WTC11 (cell line): Measurements from ENCODE around the gene OPCML. TPM values are rescaled to one million over a fixed set of nuclear protein-coding genes. Genes with fewer than 3 reads are reported as not detected.

Experiments used
- ATAC-seq: fragments of 200-7000 bp; cut with Tn5 transposase; 2 replicates; pipeline ENCODE4 v1.10.0; 2021; ENCODE audit warnings: mild to moderate bottlenecking, moderate library complexity
- CTCF ChIA-PET: fragments of 300-600 bp; sonication (Branson Sonifier 250); formaldehyde crosslinking; loops from one replicate; lab custom pipeline; 2021; ENCODE audit warnings: antibody characterized with exemption; lab: Charles Lee
- POLR2A ChIA-PET: fragments of 350-600 bp; sonication (Branson Sonifier 250); formaldehyde crosslinking; loops from one replicate; lab custom pipeline; 2021; ENCODE audit warnings: antibody characterized with exemption; lab: Charles Lee
- DNase-seq: peaks from one replicate; pipeline ENCODE4 v3.0.0; 2021; ENCODE audit warnings: low spot score
- H3K27ac Mint-ChIP-seq: 2 replicates; pipeline ENCODE4 v1.8.0; 2021; ENCODE audit warnings: mixed read lengths
- H3K27me3 Mint-ChIP-seq: 2 replicates; pipeline ENCODE4 v1.8.0; 2021; ENCODE audit warnings: low read depth, mild to moderate bottlenecking, moderate library complexity, mixed read lengths
- H3K36me3 Mint-ChIP-seq: 2 replicates; pipeline ENCODE4 v1.8.0; 2021; ENCODE audit warnings: mixed read lengths
- H3K4me1 Mint-ChIP-seq: 2 replicates; pipeline ENCODE4 v1.8.0; 2022; ENCODE audit warnings: mixed read lengths
- H3K4me3 Mint-ChIP-seq: 2 replicates; pipeline ENCODE4 v1.8.0; 2021; ENCODE audit warnings: mild to moderate bottlenecking, moderate library complexity, mixed read lengths
- H3K9me3 Mint-ChIP-seq: 2 replicates; pipeline ENCODE4 v1.8.0; 2021; ENCODE audit warnings: mixed read lengths
- CBFB ChIP-seq: sonication (generic); formaldehyde crosslinking; IDR thresholded peaks from 2 replicates; pipeline ENCODE4 v1.8.1; 2022; ENCODE audit warnings: mild to moderate bottlenecking, low read depth, missing genetic modification reagents
- CREM ChIP-seq: sonication (generic); formaldehyde crosslinking; IDR thresholded peaks from 2 replicates; pipeline ENCODE4 v1.8.1; 2022; ENCODE audit warnings: mild to moderate bottlenecking, missing genetic modification reagents, moderate library complexity
- E2F5 ChIP-seq: sonication (generic); formaldehyde crosslinking; IDR thresholded peaks from 2 replicates; pipeline ENCODE4 v1.8.1; 2022; ENCODE audit warnings: mild to moderate bottlenecking, moderate library complexity, missing genetic modification reagents
- EMX1 ChIP-seq: fragments of 250-450 bp; sonication (Bioruptor Pico); IDR thresholded peaks from 2 replicates; pipeline ENCODE4 v1.8.0; 2021; ENCODE audit warnings: mild to moderate bottlenecking
- ETV6 ChIP-seq: sonication (generic); formaldehyde crosslinking; IDR thresholded peaks from 2 replicates; pipeline ENCODE4 v1.8.1; 2022; ENCODE audit warnings: mild to moderate bottlenecking, missing genetic modification reagents
- FOXJ3 ChIP-seq: sonication (generic); formaldehyde crosslinking; IDR thresholded peaks from 2 replicates; pipeline ENCODE4 v1.9.0; 2021; ENCODE audit warnings: missing genetic modification reagents, mild to moderate bottlenecking, borderline replicate concordance
- FOXK1 ChIP-seq: sonication (generic); formaldehyde crosslinking; IDR thresholded peaks from 2 replicates; pipeline ENCODE4 v1.8.0; 2022; ENCODE audit warnings: mild to moderate bottlenecking, moderate library complexity, missing genetic modification reagents
- HMGA2 ChIP-seq: fragments of 250-450 bp; sonication (Bioruptor Pico); IDR thresholded peaks from 2 replicates; pipeline ENCODE4 v1.4.0; 2021; ENCODE audit warnings: mild to moderate bottlenecking, moderate library complexity
- JUN ChIP-seq: sonication (generic); formaldehyde crosslinking; IDR thresholded peaks from 2 replicates; pipeline ENCODE4 v1.8.0; 2023; ENCODE audit warnings: mild to moderate bottlenecking, missing genetic modification reagents
- NFATC4 ChIP-seq: fragments of 250-450 bp; sonication (Bioruptor Pico); IDR thresholded peaks from 2 replicates; pipeline ENCODE4 v1.9.0; 2021; ENCODE audit warnings: mild to moderate bottlenecking
- NFE2L1 ChIP-seq: sonication (generic); formaldehyde crosslinking; IDR thresholded peaks from 2 replicates; pipeline ENCODE4 v1.8.1; 2023; ENCODE audit warnings: missing genetic modification reagents
- NFYB ChIP-seq: sonication (generic); formaldehyde crosslinking; conservative IDR thresholded peaks from 2 replicates; pipeline ENCODE4 v1.8.0; 2022; ENCODE audit warnings: low read depth, missing genetic modification reagents
- RORB ChIP-seq: fragments of 250-450 bp; sonication (Bioruptor Pico); IDR thresholded peaks from 2 replicates; pipeline ENCODE4 v1.9.0; 2021; ENCODE audit warnings: mild to moderate bottlenecking
- SMAD3 ChIP-seq: sonication (generic); formaldehyde crosslinking; IDR thresholded peaks from 2 replicates; pipeline ENCODE4 v1.8.0; 2022; ENCODE audit warnings: missing genetic modification reagents, mild to moderate bottlenecking, borderline replicate concordance
- SP1 ChIP-seq: sonication (generic); formaldehyde crosslinking; conservative IDR thresholded peaks from 2 replicates; pipeline ENCODE4 v1.8.1; 2022; ENCODE audit warnings: missing genetic modification reagents
- ZNF138 ChIP-seq: sonication (generic); formaldehyde crosslinking; conservative IDR thresholded peaks from 2 replicates; pipeline ENCODE4 v1.8.1; 2022; ENCODE audit warnings: mild to moderate bottlenecking, moderate library complexity, missing genetic modification reagents
- ZNF281 ChIP-seq: sonication (generic); formaldehyde crosslinking; IDR thresholded peaks from 2 replicates; pipeline ENCODE4 v1.8.0; 2023; ENCODE audit warnings: mild to moderate bottlenecking, missing genetic modification reagents
- ZNF416 ChIP-seq: fragments of 250-450 bp; sonication (Bioruptor Pico); IDR thresholded peaks from 2 replicates; pipeline ENCODE4 v1.9.0; 2021; ENCODE audit warnings: mild to moderate bottlenecking, inconsistent platforms
- total RNA-seq: library from RNA; stranded (reverse); gene quantifications from 3 replicates; pipeline ENCODE4 v1.2.3, GENCODE V29; 2021
- TF ChIP-seq, protein P1 (sequence below): sonication (generic); formaldehyde crosslinking; conservative IDR thresholded peaks from 2 replicates; pipeline ENCODE4 v1.8.1; 2023; ENCODE audit warnings: mild to moderate bottlenecking, low read depth, missing genetic modification reagents, moderate library complexity
- TF ChIP-seq, protein P2 (sequence below): fragments of 250-450 bp; sonication (Bioruptor Pico); IDR thresholded peaks from 2 replicates; pipeline ENCODE4 v1.9.0; 2021; ENCODE audit warnings: mild to moderate bottlenecking, borderline replicate concordance
- TF ChIP-seq, protein P3 (sequence below): sonication (generic); formaldehyde crosslinking; IDR thresholded peaks from 2 replicates; pipeline ENCODE4 v1.8.1; 2023; ENCODE audit warnings: mild to moderate bottlenecking, missing genetic modification reagents
- TF ChIP-seq, protein P4 (sequence below): fragments of 200-600 bp; IDR thresholded peaks from 2 replicates; pipeline ENCODE4 v1.8.0; 2022; ENCODE audit warnings: antibody characterized with exemption
- TF ChIP-seq, protein P5 (sequence below): sonication (generic); formaldehyde crosslinking; IDR thresholded peaks from 2 replicates; pipeline ENCODE4 v1.8.0; 2022; ENCODE audit warnings: mild to moderate bottlenecking, missing genetic modification reagents

Gene OPCML
- total RNA-seq, 1 experiment from 2014 or later: 1.5 TPM

- peaks cover 22% of the 10 kb centered on the region for H3K27me3 Mint-ChIP-seq
- DNase-seq (peak; percentile 86), ATAC-seq (peak; percentile 78)
- no peak overlapping the region for H3K27ac Mint-ChIP-seq
- POLR2A ChIA-PET: interaction anchor here (1.0 kb wide), 1 partner anchor 752 kb away, joined by 4 read pairs; no protein-coding TSS in a partner anchor
- H3K4me3 Mint-ChIP-seq: peak overlapping the region; percentile 71
- no peaks in the 10 kb centered on the region for H3K9me3 Mint-ChIP-seq
- peaks cover 31% of the 10 kb centered on the region for H3K4me1 Mint-ChIP-seq
- H3K36me3 Mint-ChIP-seq: no peaks in the 10 kb centered on the region
- CTCF ChIA-PET: interaction anchor here (0.6 to 6.0 kb wide), 26 partner anchors 9 to 865 kb away, joined by 3 to 67 read pairs (median 5); no protein-coding TSS in a partner anchor
- peak; percentile 63; the same call in 1 of the 2 replicates for TF ChIP-seq CBFB (CRISPR knock-in tag)
- TF ChIP-seq, protein P1, sequence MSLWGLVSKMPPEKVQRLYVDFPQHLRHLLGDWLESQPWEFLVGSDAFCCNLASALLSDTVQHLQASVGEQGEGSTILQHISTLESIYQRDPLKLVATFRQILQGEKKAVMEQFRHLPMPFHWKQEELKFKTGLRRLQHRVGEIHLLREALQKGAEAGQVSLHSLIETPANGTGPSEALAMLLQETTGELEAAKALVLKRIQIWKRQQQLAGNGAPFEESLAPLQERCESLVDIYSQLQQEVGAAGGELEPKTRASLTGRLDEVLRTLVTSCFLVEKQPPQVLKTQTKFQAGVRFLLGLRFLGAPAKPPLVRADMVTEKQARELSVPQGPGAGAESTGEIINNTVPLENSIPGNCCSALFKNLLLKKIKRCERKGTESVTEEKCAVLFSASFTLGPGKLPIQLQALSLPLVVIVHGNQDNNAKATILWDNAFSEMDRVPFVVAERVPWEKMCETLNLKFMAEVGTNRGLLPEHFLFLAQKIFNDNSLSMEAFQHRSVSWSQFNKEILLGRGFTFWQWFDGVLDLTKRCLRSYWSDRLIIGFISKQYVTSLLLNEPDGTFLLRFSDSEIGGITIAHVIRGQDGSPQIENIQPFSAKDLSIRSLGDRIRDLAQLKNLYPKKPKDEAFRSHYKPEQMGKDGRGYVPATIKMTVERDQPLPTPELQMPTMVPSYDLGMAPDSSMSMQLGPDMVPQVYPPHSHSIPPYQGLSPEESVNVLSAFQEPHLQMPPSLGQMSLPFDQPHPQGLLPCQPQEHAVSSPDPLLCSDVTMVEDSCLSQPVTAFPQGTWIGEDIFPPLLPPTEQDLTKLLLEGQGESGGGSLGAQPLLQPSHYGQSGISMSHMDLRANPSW: no peak
- TF ChIP-seq NFE2L1: peak; percentile 78
- TF ChIP-seq FOXJ3 (CRISPR knock-in tag): no peak
- TF ChIP-seq SMAD3 (CRISPR knock-in tag): 0 out of 2 replicates have a peak, but pooled peaks have one; percentile 61
- TF ChIP-seq, protein P2, sequence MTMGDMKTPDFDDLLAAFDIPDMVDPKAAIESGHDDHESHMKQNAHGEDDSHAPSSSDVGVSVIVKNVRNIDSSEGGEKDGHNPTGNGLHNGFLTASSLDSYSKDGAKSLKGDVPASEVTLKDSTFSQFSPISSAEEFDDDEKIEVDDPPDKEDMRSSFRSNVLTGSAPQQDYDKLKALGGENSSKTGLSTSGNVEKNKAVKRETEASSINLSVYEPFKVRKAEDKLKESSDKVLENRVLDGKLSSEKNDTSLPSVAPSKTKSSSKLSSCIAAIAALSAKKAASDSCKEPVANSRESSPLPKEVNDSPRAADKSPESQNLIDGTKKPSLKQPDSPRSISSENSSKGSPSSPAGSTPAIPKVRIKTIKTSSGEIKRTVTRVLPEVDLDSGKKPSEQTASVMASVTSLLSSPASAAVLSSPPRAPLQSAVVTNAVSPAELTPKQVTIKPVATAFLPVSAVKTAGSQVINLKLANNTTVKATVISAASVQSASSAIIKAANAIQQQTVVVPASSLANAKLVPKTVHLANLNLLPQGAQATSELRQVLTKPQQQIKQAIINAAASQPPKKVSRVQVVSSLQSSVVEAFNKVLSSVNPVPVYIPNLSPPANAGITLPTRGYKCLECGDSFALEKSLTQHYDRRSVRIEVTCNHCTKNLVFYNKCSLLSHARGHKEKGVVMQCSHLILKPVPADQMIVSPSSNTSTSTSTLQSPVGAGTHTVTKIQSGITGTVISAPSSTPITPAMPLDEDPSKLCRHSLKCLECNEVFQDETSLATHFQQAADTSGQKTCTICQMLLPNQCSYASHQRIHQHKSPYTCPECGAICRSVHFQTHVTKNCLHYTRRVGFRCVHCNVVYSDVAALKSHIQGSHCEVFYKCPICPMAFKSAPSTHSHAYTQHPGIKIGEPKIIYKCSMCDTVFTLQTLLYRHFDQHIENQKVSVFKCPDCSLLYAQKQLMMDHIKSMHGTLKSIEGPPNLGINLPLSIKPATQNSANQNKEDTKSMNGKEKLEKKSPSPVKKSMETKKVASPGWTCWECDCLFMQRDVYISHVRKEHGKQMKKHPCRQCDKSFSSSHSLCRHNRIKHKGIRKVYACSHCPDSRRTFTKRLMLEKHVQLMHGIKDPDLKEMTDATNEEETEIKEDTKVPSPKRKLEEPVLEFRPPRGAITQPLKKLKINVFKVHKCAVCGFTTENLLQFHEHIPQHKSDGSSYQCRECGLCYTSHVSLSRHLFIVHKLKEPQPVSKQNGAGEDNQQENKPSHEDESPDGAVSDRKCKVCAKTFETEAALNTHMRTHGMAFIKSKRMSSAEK (CRISPR knock-in tag): no peak
- TF ChIP-seq, protein P3, sequence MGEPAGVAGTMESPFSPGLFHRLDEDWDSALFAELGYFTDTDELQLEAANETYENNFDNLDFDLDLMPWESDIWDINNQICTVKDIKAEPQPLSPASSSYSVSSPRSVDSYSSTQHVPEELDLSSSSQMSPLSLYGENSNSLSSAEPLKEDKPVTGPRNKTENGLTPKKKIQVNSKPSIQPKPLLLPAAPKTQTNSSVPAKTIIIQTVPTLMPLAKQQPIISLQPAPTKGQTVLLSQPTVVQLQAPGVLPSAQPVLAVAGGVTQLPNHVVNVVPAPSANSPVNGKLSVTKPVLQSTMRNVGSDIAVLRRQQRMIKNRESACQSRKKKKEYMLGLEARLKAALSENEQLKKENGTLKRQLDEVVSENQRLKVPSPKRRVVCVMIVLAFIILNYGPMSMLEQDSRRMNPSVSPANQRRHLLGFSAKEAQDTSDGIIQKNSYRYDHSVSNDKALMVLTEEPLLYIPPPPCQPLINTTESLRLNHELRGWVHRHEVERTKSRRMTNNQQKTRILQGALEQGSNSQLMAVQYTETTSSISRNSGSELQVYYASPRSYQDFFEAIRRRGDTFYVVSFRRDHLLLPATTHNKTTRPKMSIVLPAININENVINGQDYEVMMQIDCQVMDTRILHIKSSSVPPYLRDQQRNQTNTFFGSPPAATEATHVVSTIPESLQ: no peak
- no peak for TF ChIP-seq RORB
- no peak for TF ChIP-seq NFATC4 (CRISPR knock-in tag)
- TF ChIP-seq NFYB (CRISPR knock-in tag): no peak
- TF ChIP-seq ZNF416 (CRISPR knock-in tag): 0 out of 2 replicates have a peak, but pooled peaks have one; percentile 13
- TF ChIP-seq SP1 (CRISPR knock-in tag): peak; percentile 56
- TF ChIP-seq, protein P4, sequence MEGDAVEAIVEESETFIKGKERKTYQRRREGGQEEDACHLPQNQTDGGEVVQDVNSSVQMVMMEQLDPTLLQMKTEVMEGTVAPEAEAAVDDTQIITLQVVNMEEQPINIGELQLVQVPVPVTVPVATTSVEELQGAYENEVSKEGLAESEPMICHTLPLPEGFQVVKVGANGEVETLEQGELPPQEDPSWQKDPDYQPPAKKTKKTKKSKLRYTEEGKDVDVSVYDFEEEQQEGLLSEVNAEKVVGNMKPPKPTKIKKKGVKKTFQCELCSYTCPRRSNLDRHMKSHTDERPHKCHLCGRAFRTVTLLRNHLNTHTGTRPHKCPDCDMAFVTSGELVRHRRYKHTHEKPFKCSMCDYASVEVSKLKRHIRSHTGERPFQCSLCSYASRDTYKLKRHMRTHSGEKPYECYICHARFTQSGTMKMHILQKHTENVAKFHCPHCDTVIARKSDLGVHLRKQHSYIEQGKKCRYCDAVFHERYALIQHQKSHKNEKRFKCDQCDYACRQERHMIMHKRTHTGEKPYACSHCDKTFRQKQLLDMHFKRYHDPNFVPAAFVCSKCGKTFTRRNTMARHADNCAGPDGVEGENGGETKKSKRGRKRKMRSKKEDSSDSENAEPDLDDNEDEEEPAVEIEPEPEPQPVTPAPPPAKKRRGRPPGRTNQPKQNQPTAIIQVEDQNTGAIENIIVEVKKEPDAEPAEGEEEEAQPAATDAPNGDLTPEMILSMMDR: peak; percentile 98
- TF ChIP-seq EMX1 (CRISPR knock-in tag): 0 out of 2 replicates have a peak, but pooled peaks have one; percentile 63
- peak; percentile 34; the same call in 1 of the 2 replicates for TF ChIP-seq JUN (CRISPR knock-in tag)
- peak; percentile 87 for TF ChIP-seq CREM (CRISPR knock-in tag)
- TF ChIP-seq, protein P5, sequence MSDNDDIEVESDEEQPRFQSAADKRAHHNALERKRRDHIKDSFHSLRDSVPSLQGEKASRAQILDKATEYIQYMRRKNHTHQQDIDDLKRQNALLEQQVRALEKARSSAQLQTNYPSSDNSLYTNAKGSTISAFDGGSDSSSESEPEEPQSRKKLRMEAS (CRISPR knock-in tag): peak; percentile 73; the same call in 1 of the 2 replicates
- TF ChIP-seq FOXK1: no peak
- TF ChIP-seq ZNF281 (CRISPR knock-in tag): no peak
- no peak for TF ChIP-seq ZNF138 (CRISPR knock-in tag)
- TF ChIP-seq HMGA2 (CRISPR knock-in tag): no peak
- TF ChIP-seq ETV6 (CRISPR knock-in tag): no peak
- TF ChIP-seq E2F5 (CRISPR knock-in tag): 0 out of 2 replicates have a peak, but pooled peaks have one; percentile 39
Measured at GRCh38 chr11:133082841-133083488, 449.3 kb downstream of the OPCML start.
